OCI-LY1 (cell line): ENCODE measurements around the gene NLE1.

Experiments used
- H2AFZ ChIP-seq: fragments of 200-600 bp; sonication (generic), shearing (Covaris generic); 2 replicates; pipeline ENCODE4 v1.6.0; 2014; ENCODE audit warnings: antibody characterized with exemption, mild to moderate bottlenecking, low read length
- H3F3A ChIP-seq: fragments of 200-600 bp; sonication (generic), shearing (Covaris generic); 2 replicates; pipeline ENCODE4 v1.6.0; 2014; ENCODE audit warnings: mild to moderate bottlenecking, antibody characterized with exemption, low read length, moderate library complexity; ENCODE audit not compliant: insufficient read depth
- H3K27ac ChIP-seq: fragments of 200-600 bp; sonication (generic); 2 replicates; pipeline ENCODE4 v1.5.1; 2014; ENCODE audit warnings: low read length, mixed run types, mild to moderate bottlenecking, low read depth; ENCODE audit not compliant: poor library complexity, severe bottlenecking
- H3K27me3 ChIP-seq: fragments of 200-600 bp; sonication (generic); 2 replicates; pipeline ENCODE4 v1.6.0; 2014; ENCODE audit warnings: antibody characterized with exemption, mild to moderate bottlenecking, low read length, moderate library complexity; ENCODE audit not compliant: insufficient read depth
- H3K36me3 ChIP-seq: fragments of 200-600 bp; sonication (generic); 2 replicates; pipeline ENCODE4 v1.6.1; 2014; ENCODE audit warnings: mild to moderate bottlenecking, antibody characterized with exemption, low read length, moderate library complexity, mixed read lengths; ENCODE audit not compliant: insufficient read depth
- H3K4me1 ChIP-seq: fragments of 200-600 bp; sonication (generic); 2 replicates; pipeline ENCODE4 v1.5.1; 2014; ENCODE audit warnings: mild to moderate bottlenecking, low read length, moderate library complexity; ENCODE audit not compliant: insufficient read depth, severe bottlenecking
- H3K4me2 ChIP-seq: fragments of 200-600 bp; sonication (generic), shearing (Covaris generic); 2 replicates; pipeline ENCODE4 v1.6.1; 2014; ENCODE audit warnings: low read length
- H3K4me3 ChIP-seq: fragments of 200-600 bp; sonication (generic); 2 replicates; pipeline ENCODE4 v1.5.1; 2014; ENCODE audit warnings: low read length, low read depth, mild to moderate bottlenecking, mixed read lengths; ENCODE audit not compliant: poor library complexity, severe bottlenecking
- H3K79me2 ChIP-seq: fragments of 200-600 bp; shearing (Covaris generic); 2 replicates; pipeline ENCODE4 v1.6.1; 2016; ENCODE audit warnings: mixed run types, low read length, mixed read lengths; ENCODE audit not compliant: insufficient read depth
- H3K9ac ChIP-seq: fragments of 200-600 bp; sonication (generic), shearing (Covaris generic); 2 replicates; pipeline ENCODE4 v1.6.1; 2014; ENCODE audit warnings: mild to moderate bottlenecking, low read length, mixed read lengths
- H3K9me2 ChIP-seq: fragments of 200-600 bp; sonication (generic), shearing (Covaris generic); 2 replicates; pipeline ENCODE4 v1.6.1; 2014; ENCODE audit warnings: low read depth, mild to moderate bottlenecking, low read length, mixed read lengths
- H3K9me3 ChIP-seq: fragments of 200-600 bp; shearing (Covaris generic); 2 replicates; pipeline ENCODE4 v1.6.1; 2014; ENCODE audit warnings: low read length, mixed read lengths
- H4K20me1 ChIP-seq: fragments of 200-600 bp; sonication (generic), shearing (Covaris generic); 2 replicates; pipeline ENCODE4 v1.6.0; 2016; ENCODE audit warnings: mild to moderate bottlenecking, low read length; ENCODE audit not compliant: insufficient read depth
- EZH2 ChIP-seq: fragments of 200-600 bp; sonication (generic), shearing (Covaris generic); IDR thresholded peaks from 2 replicates; pipeline ENCODE4 v1.8.0; 2017; ENCODE audit warnings: borderline replicate concordance, mixed run types, mild to moderate bottlenecking, antibody characterized with exemption, low read length, moderate library complexity, mixed read lengths
- TF ChIP-seq, protein P1 (sequence below): fragments of 200-600 bp; sonication (generic), shearing (Covaris generic); IDR thresholded peaks from 2 replicates; pipeline ENCODE4 v1.5.1; 2017; ENCODE audit warnings: mild to moderate bottlenecking, antibody characterized with exemption, low read length, moderate library complexity, mixed read lengths

The NLE1 gene

DNA sequence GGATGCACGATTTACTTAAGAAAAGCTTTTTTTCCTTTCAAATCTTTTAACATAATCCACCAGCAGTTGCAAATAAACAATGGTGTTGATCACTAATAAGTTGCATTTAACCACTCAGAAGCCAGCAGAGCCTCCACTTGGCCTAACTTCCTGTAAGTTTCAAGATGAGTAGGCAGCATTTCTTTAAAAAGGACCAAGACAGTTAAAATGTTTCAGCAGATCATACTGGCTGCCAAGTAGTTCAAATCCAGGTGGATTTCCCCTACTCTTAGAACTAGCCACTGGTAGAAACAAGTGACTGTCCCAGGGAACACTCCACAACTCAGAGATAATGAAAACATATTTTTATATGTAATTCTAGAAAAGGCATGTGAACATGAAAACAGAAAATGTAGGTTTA is 61.6 kb downstream of the NLE1 start:
- Histone ChIP-seq H3K9me2 (no peaks in the 10 kb centered on the region), H3K79me2 (no peaks in the 10 kb centered on the region), H2AFZ (no peak overlapping the region), H3F3A (no peaks in the 10 kb centered on the region), H3K27me3 (no peaks in the 10 kb centered on the region), H3K4me2 (no peak overlapping the region), H3K4me3 (no peak overlapping the region), H4K20me1 (no peaks in the 10 kb centered on the region), H3K27ac (no peak overlapping the region), H3K36me3 (no peaks in the 10 kb centered on the region), H3K9me3 (no peaks in the 10 kb centered on the region), H3K9ac (no peak overlapping the region), H3K4me1 (peaks cover 5% of the 10 kb centered on the region)
- TF ChIP-seq EZH2: no peak
- TF ChIP-seq, protein P1, sequence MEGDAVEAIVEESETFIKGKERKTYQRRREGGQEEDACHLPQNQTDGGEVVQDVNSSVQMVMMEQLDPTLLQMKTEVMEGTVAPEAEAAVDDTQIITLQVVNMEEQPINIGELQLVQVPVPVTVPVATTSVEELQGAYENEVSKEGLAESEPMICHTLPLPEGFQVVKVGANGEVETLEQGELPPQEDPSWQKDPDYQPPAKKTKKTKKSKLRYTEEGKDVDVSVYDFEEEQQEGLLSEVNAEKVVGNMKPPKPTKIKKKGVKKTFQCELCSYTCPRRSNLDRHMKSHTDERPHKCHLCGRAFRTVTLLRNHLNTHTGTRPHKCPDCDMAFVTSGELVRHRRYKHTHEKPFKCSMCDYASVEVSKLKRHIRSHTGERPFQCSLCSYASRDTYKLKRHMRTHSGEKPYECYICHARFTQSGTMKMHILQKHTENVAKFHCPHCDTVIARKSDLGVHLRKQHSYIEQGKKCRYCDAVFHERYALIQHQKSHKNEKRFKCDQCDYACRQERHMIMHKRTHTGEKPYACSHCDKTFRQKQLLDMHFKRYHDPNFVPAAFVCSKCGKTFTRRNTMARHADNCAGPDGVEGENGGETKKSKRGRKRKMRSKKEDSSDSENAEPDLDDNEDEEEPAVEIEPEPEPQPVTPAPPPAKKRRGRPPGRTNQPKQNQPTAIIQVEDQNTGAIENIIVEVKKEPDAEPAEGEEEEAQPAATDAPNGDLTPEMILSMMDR: no peak

DNA sequence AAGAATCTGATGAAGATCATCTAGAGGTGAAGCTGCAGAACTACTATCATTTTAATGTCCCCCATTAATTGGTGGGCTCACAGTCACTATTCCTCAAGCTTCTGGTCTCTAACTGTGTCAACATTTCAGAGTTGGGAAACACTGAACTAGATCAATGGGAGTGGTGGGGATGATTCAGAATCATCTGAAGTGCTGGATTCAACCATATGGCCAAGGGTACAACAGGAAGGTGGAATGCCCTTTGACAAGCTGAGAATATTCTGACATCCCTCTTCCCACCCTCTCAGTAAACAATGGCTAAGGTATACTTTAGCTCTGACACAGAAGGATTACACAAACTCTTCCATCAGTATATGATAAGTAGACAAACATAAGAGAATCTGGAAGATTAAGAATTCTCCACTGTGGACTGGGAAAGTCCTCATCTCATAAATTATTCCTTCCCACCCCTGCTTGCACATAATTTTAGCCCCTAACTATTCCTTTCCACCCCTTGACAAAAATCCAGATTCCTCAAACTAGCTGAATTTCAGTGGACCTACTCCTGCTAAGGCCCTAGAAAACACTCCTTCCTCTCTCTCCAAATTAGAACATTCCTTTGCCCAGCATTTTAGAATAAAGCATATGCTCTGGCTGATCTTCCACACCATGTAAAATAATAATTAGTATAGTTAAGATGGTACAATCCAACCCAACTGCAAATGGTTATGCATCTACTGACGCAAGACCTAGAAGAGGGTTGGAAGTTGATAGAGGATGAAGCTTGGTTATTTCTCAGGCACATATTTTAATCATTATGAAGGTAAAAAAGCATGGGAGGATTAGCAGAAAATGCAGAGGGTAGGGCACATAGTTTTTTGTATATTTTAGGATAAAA is 62.3 kb downstream of the NLE1 start:
- Histone ChIP-seq H3K27ac (no peak overlapping the region), H3K9me2 (no peaks in the 10 kb centered on the region), H4K20me1 (no peaks in the 10 kb centered on the region), H3K36me3 (no peaks in the 10 kb centered on the region), H3F3A (no peaks in the 10 kb centered on the region), H3K4me1 (peaks cover 5% of the 10 kb centered on the region), H2AFZ (no peak overlapping the region), H3K27me3 (no peaks in the 10 kb centered on the region), H3K9me3 (no peaks in the 10 kb centered on the region), H3K4me2 (no peak overlapping the region), H3K79me2 (no peaks in the 10 kb centered on the region), H3K4me3 (no peak overlapping the region), H3K9ac (no peak overlapping the region)
- TF ChIP-seq EZH2: no peak
- TF ChIP-seq, protein P1: no peak
